Measurements from ENCODE around the gene ORAI3.
"Not testable (repeated sequence)": the region's sequence is repeated elsewhere in the genome, so short reads cannot be mapped to it uniquely, and the experiment has no call there.

Gene ORAI3

GRCh38 chr16:30924076-30924912 is 24.6 kb upstream of the ORAI3 start:
- no peak for DNase-seq

DNA sequence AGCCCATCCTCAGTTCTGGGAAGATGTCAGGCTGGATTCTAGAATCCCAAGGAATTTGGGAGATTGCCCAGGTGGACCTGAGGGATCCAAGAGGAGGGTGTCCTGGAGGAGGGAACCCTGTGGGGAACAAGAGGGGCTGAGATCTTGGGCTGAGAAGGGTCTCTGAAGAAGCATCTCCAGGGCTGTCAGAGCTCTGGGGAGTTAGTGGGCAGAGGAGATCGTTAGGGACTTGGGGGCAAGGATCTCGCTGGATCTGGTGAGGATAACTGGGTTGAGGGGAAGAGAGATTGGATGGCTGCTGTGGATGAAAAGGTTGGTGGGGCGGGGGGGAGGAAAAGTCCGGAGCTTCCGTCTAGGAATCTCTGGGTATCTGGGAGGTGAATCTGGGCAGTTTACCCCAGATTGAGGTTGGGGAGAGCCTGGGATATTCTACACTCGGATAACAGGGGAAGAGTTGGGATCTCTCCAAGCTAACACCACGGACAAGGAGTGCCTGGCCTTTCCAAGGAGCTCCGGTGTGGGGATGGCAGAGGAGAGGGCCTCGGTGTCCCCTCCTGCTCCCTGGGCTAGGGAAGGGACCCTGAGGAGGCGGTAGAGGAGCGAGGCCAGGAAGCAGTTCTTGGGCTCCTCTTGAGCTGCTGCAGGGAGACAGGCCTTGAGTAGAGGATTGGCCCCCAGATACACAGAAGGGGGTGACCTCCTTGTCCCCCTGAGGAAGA is 23.8 kb upstream of the ORAI3 start:
- DNase-seq: no peak

GRCh38 chr16:30925632-30925987 is 23.3 kb upstream of the ORAI3 start:
- peak; percentile 58 for DNase-seq

DNA sequence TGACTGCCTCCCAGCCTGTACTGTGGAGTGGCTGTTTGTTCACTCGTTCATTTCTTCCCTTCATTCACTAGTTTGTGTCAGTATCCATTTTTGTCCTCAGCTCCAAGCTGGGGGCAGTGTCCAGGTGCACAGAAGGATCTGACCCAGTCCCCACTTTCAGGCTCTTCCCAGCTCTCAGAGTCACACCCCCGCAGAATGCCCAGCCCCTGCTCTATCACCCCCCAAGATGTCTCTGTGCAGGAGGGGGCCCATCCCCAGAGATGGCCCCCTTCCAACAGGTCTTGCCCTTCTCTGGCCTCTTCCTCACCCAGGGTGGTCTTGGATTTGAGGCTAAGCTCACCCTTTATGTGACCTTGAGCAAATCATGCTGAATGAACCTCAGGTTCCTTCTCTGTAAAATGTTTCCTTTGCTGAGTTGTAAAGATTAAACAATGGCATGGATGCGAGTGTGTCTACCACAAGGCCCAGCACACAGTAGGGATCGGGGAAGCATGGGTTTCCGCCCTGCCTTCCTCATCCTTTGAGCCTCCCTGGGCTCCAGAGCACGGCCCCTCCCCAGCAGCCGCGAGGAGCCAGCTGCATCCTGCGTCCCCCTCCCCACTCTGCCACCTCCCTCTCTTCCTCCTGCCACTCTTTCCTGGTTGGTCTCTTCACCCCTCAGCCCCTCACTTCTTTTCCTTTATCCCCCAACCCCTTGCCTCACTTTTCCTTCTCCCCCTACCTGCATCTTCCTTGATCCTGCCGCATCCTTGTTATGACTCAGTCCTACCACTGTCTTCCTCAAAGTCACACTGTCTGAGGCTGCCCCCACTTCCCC is 22.7 kb upstream of the ORAI3 start:
- DNase-seq: no peak

DNA sequence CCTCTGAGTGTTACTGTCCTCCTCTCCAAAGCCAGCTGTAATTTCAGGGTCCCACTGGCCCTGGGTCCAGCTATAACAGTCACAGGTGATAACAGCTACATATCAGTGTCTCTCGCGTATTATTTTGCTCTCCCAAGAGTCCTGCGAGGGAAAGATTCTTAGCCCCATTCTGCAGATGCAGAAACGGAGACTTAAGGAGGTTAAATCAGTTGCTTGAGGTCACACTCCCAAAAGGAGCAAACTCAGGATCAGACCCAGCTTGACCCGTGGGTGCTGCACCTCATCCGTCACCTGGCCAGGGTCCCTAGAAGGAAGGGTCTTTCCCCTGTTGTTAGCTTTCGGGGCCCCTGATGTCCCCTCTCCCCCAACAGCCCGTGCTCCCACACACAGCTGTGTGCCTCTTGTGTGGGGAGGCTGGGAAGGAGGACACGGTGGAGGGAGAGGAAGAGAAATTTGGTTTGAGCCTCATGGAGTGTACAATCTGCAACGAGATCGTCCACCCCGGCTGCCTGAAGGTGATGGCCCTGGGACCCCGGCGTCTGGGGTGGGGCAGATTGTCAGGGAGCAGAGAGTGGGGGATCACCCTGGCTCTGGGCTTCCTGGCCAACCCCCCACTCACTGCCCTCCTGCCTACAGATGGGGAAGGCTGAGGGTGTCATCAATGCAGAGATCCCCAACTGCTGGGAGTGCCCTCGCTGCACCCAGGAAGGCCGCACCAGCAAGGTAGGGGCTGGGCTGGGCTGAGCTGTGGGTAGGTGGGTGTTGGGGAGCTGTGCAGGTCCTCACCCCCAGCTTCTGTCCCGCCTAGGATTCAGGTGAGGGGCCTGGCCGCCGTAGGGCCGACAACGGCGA is 21.7 kb upstream of the ORAI3 start:
- DNase-seq: no peak

DNA sequence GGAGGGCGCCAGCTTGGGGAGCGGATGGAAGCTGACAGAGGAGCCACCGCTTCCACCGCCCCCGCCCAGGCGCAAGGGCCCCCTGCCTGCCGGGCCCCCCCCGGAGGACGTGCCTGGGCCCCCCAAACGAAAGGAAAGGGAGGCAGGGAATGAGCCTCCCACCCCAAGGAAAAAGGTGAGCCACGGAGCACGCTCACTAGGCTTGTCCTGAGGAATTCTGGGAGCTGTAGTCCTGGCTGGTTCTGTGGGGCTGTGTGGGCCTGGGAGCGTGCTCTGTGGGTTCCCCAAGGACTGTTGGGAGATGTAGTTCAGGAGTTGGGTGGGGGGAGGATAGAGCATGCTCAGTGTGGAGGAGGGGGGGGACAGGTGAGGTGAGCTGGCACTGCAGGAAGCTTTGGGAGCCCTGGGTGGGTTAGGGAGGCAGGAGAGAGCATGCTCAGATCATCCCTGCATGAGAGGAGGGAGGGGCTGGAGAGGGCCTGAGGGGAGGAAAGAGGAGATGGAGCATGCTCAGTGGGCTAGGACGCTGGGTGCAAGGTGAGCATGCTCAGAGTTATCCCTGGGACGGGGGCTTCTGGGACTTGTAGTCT is 21.0 kb upstream of the ORAI3 start:
- peak; percentile 77 for DNase-seq

- no peak for DNase-seq
These were observed 20.5 kb upstream of the ORAI3 start for GRCh38 chr16:30928390-30928789.

DNA sequence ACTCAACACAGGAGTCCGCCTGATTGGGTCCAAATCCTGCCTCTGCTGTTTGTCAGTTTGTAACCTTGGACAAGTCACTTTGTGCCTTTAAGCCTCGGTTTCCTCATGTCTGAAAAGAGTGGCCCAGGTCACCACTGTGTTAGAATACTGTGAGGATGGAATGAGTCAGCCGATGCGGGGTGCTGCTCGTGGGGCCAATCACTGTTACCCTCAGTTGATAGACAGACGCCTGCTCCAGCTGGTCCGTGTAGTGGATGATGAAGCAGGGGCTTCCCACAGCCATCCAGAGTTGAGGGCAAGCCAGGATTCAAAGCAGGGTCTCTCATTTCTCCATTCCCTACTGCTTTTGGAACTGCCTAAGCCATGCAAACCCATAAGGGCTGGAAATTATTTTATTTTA is 19.7 kb upstream of the ORAI3 start:
- no peak for DNase-seq

GRCh38 chr16:30930160-30930571 is 18.7 kb upstream of the ORAI3 start:
- DNase-seq: no peak

- no peak for DNase-seq
These were observed 17.7 kb upstream of the ORAI3 start for GRCh38 chr16:30931068-30931650.

GRCh38 chr16:30934827-30935557 is 13.9 kb upstream of the ORAI3 start:
- DNase-seq: no peak

- DNase-seq: no peak
These were observed 11.2 kb upstream of the ORAI3 start for GRCh38 chr16:30937692-30938091.

DNA sequence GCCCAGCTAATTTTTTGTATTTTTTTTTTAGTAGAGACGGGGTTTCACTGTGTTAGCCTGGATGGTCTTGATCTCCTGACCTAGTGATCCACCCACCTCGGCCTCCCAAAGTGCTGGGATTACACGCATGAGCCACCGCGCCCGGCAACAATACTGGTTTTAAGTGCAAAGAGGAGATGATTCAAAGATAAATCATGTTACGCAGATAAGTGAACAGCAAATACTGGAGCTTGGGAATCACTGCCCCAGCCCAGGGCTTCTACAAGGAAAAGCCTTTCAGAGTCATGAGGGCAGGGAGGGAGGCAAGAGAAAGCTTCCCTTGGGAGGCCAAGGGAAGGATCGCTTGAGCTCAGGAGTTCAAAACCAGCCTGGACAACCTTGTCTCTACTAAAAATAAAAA is 9.3 kb upstream of the ORAI3 start:
- DNase-seq: not testable (repeated sequence)

DNA sequence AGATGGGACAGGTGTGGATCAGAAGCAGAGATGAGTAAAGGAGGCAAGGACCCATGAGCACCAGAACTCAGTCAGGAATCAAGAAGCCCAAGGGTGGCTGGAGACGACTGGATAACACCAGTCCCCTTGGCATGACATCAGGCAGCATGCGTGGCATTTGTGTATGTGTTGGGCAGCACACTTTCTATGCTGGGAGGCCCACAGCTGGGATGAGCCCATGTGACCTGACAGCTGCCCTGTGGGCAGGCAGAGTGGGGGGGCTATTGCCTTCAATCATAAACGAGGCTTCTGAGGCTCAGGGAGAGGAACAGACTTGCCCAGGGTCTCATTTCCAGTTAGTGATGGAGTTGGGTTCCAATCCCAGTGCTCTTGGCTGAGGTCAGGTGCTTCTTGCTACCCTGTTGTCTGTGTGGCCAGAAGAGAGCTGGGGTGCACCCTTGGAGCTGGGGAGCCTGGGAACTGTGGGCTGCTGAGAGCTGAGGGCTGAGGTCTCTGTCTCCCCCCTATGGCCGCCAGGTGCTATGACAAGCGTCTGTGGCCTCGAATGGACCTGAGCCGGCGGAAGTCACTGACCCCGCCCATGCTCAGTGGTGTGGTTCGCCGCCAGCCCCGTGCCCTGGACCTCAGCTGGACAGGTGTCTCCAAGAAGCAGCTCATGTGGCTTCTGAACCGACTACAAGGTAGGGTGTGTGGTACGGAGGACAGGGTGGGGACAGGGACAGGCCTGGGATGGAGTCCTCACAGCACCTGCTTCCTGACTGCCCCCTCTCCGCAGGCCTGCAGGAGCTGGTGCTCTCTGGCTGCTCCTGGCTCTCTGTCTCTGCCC is 7.1 kb upstream of the ORAI3 start:
- no peak for DNase-seq

DNA sequence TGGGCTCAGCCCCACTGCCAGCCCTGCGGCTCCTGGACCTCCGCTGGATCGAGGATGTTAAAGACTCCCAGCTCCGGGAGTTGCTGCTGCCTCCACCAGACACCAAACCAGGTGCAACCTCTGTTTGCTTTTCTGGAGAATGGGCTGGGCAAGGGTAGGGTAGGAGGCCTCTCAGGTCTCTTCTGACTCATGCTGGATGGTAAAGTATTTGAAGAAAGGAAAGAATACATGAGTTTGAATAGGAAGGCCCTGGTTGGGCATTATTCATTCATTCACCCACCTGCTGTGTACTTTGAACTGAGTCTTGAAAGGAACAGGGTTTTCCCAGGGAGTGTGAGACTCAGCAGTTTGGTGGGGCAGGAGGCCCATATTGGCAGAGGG is 6.5 kb upstream of the ORAI3 start:
- no peak for DNase-seq

GRCh38 chr16:30944352-30944751 is 4.5 kb upstream of the ORAI3 start:
- DNase-seq: no peak

- no peak for DNase-seq
These were observed 2.0 kb upstream of the ORAI3 start for GRCh38 chr16:30946671-30947540.

DNA sequence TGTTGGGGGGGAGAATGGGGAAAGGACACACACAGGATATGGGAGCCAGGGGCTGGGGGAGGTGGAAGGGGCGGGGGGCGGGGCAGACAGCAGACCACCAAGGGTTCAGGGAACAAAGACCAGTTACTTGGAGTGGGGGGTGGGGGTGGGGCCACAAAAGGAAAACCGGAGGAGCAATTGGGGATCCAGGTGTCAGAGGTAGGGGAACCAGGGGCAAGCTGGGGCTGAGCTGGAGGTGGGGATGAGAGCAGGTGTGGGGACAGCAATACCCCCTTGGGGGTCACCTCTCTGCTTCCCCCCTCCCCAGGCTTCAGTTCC is 1.4 kb upstream of the ORAI3 start:
- DNase-seq: no peak

Measured in left hindlimb (tissue), 1 donor.